HG02642 (cell line): ENCODE measurements around the gene PCDHA3.
"Not testable (repeated sequence)": the region's sequence is repeated elsewhere in the genome, so short reads cannot be mapped to it uniquely, and the experiment has no call there.

Source experiments
- ATAC-seq: cut with Tn5 transposase; IDR thresholded peaks from one replicate; pipeline ENCODE4 v1.9.1; 2021; ENCODE audit warnings: mild to moderate bottlenecking; ENCODE audit not compliant: unreplicated experiment, poor library complexity

The PCDHA3 gene

GRCh38 chr5:140808889-140809291 lies 8.0 kb downstream of the PCDHA3 start:
- no peak for ATAC-seq

GRCh38 chr5:140821375-140822280 lies 20.8 kb downstream of the PCDHA3 start, which contains the start of gene PCDHA5:
Gene PCDHA5, plus strand, starts transcription at chr5:140821613.
- ATAC-seq: no peak

GRCh38 chr5:140822281-140822629 lies 21.4 kb downstream of the PCDHA3 start:
- no peak for ATAC-seq

GRCh38 chr5:140822969-140823368 lies 22.1 kb downstream of the PCDHA3 start:
- not testable (repeated sequence) for ATAC-seq

GRCh38 chr5:140823475-140823874 lies 22.6 kb downstream of the PCDHA3 start:
- no peak for ATAC-seq

GRCh38 chr5:140827704-140828361 lies 27.0 kb downstream of the PCDHA3 start, which contains the start of gene PCDHA6:
Gene PCDHA6, plus strand, starts transcription at chr5:140827960. Its CDS starts 132 bp downstream, at chr5:140828092.
- ATAC-seq: no peak

GRCh38 chr5:140828362-140828737 lies 27.5 kb downstream of the PCDHA3 start:
- ATAC-seq: no peak

- not testable (repeated sequence) for ATAC-seq
Measured at GRCh38 chr5:140829511-140830501, 28.9 kb downstream of the PCDHA3 start.

- ATAC-seq: no peak
Measured at GRCh38 chr5:140833993-140834392, 33.1 kb downstream of the PCDHA3 start, which contains the start of gene PCDHA7. Gene PCDHA7, plus strand, starts transcription at chr5:140834269. Its CDS starts 115 bp downstream, at chr5:140834384.

GRCh38 chr5:140834439-140835008 lies 33.7 kb downstream of the PCDHA3 start:
- ATAC-seq: not testable (repeated sequence)

GRCh38 chr5:140835622-140836510 lies 35.0 kb downstream of the PCDHA3 start:
- no peak for ATAC-seq

GRCh38 chr5:140840978-140841962 lies 40.4 kb downstream of the PCDHA3 start, which contains the start of gene PCDHA8:
Gene PCDHA8, plus strand, starts transcription at chr5:140841187. Its CDS starts 135 bp downstream, at chr5:140841322.
- no peak for ATAC-seq

GRCh38 chr5:140842798-140843733 lies 42.2 kb downstream of the PCDHA3 start:
- no peak for ATAC-seq

GRCh38 chr5:140848139-140849102 lies 47.6 kb downstream of the PCDHA3 start, which contains the start of gene PCDHA9:
Gene PCDHA9, plus strand, starts transcription at chr5:140848382. Its CDS starts 114 bp downstream, at chr5:140848496.
- not testable (repeated sequence) for ATAC-seq
